SK-N-SH (cell line): Measurements from ENCODE around the gene ZNF335. TPM values are rescaled to one million over a fixed set of nuclear protein-coding genes. Genes with fewer than 3 reads are reported as not detected.

Source experiments
- CTCF ChIA-PET: fragments of 300-600, 350-600 bp; formaldehyde crosslinking; extraction: SDS; loops from one replicate; lab custom pipeline; 2021; lab: Yijun Ruan, JAX
- POLR2A ChIA-PET: fragments of 350-600 bp; sonication (Branson Sonifier 250); formaldehyde crosslinking; extraction: SDS; loops from one replicate; lab custom pipeline; 2020; ENCODE audit warnings: antibody characterized with exemption, inconsistent platforms; lab: Yijun Ruan, JAX
- DNase-seq: peaks from one replicate; pipeline ENCODE4 v3.0.0; 2012
- H2AFZ ChIP-seq: fragments of 200-600 bp; sonication (generic); 2 replicates; pipeline ENCODE4 v1.8.1; 2016; ENCODE audit warnings: antibody characterized with exemption, mild to moderate bottlenecking, low read depth
- H3F3A ChIP-seq: fragments of 200-600 bp; sonication (generic); replicated peaks from 2 replicates; pipeline ENCODE3; 2016; ENCODE audit warnings: antibody characterized with exemption, mild to moderate bottlenecking; ENCODE audit not compliant: insufficient read depth
- H3K27ac ChIP-seq, 2 experiments: fragments of 200-500 bp in 1 of 2; fragments of 200-600 bp in 1 of 2; sonication (Bioruptor generic) in 1 of 2; sonication (generic), shearing (Covaris generic) in 1 of 2; 2 replicates each; pipeline versions ENCODE4 v1.5.1 to v1.6.1; 2014 to 2016; ENCODE audit warnings: low read depth in 2 of 2, inconsistent platforms in 1 of 2, low read length in 1 of 2, mild to moderate bottlenecking in 1 of 2, mixed read lengths in 1 of 2
- H3K27me3 ChIP-seq: fragments of 200-600 bp; sonication (generic), shearing (Covaris generic); 2 replicates; pipeline ENCODE4 v1.6.1; 2016; ENCODE audit warnings: mixed run types; ENCODE audit not compliant: insufficient read depth
- H3K36me3 ChIP-seq, 2 experiments: fragments of 200-500 bp in 1 of 2; fragments of 200-600 bp in 1 of 2; sonication (Bioruptor generic) in 1 of 2; sonication (generic) in 1 of 2; replicated peaks in 1 of 2; 2 replicates each; pipeline versions ENCODE3 to v1.5.1; 2014 to 2016; ENCODE audit warnings: low read length in 1 of 2, mild to moderate bottlenecking in 1 of 2; ENCODE audit not compliant: insufficient read depth in 2 of 2, control insufficient read depth in 1 of 2
- H3K4me1 ChIP-seq, 2 experiments: fragments of 200-500 bp in 1 of 2; fragments of 200-600 bp in 1 of 2; sonication (Bioruptor generic) in 1 of 2; sonication (generic), shearing (Covaris generic) in 1 of 2; 2 replicates each; pipeline versions ENCODE4 v1.5.1 to v1.6.1; 2014 to 2016; ENCODE audit warnings: low read depth in 1 of 2, low read length in 1 of 2, mixed run types in 1 of 2; ENCODE audit not compliant: insufficient read depth in 2 of 2, control insufficient read depth in 1 of 2
- H3K4me2 ChIP-seq: fragments of 200-600 bp; sonication (generic), shearing (Covaris generic); 2 replicates; pipeline ENCODE4 v1.6.1; 2017; ENCODE audit warnings: mixed run types
- H3K4me3 ChIP-seq, 2 experiments: fragments of 200-500 bp in 1 of 2; fragments of 200-600 bp in 1 of 2; sonication (Bioruptor generic) in 1 of 2; sonication (generic), shearing (Covaris generic) in 1 of 2; 2 replicates each; pipeline versions ENCODE4 v1.5.1 to v1.8.1; 2014 to 2016; ENCODE audit warnings: low read depth in 2 of 2, inconsistent platforms in 1 of 2, low read length in 1 of 2, mild to moderate bottlenecking in 1 of 2, mixed read lengths in 1 of 2, moderate library complexity in 1 of 2
- H3K79me2 ChIP-seq: fragments of 200-600 bp; sonication (generic); 2 replicates; pipeline ENCODE4 v1.8.1; 2017; ENCODE audit warnings: mild to moderate bottlenecking; ENCODE audit not compliant: insufficient read depth
- H3K9ac ChIP-seq: fragments of 200-600 bp; sonication (generic); 2 replicates; pipeline ENCODE4 v1.6.1; 2017; ENCODE audit warnings: mixed run types
- H3K9me2 ChIP-seq: fragments of 200-600 bp; sonication (generic); 2 replicates; pipeline ENCODE4 v1.6.1; 2017; ENCODE audit warnings: mixed run types
- H3K9me3 ChIP-seq: fragments of 200-600 bp; sonication (generic); 2 replicates; pipeline ENCODE4 v1.6.1; 2017; ENCODE audit warnings: mixed run types, mild to moderate bottlenecking, moderate library complexity
- H4K20me1 ChIP-seq: fragments of 200-600 bp; sonication (generic); 2 replicates; pipeline ENCODE4 v1.6.1; 2017; ENCODE audit warnings: mild to moderate bottlenecking, mixed run types; ENCODE audit not compliant: insufficient read depth
- FOXJ3 ChIP-seq: sonication (generic); formaldehyde crosslinking; IDR thresholded peaks from 2 replicates; pipeline ENCODE4 v1.5.1; 2020; ENCODE audit warnings: mild to moderate bottlenecking, missing genetic modification reagents
- GABPA ChIP-seq: IDR thresholded peaks from 2 replicates; pipeline ENCODE4 v1.4.0; 2012; ENCODE audit warnings: low read depth, mild to moderate bottlenecking
- MXI1 ChIP-seq: IDR thresholded peaks from 2 replicates; pipeline ENCODE4 v1.6.1; 2012; ENCODE audit warnings: mild to moderate bottlenecking, low read depth, low read length, improper control_type of control experiment
- PBX3 ChIP-seq: IDR thresholded peaks from 2 replicates; pipeline ENCODE4; 2012
- RAD21 ChIP-seq: IDR thresholded peaks from 2 replicates; pipeline ENCODE4 v1.6.1; 2012; ENCODE audit warnings: mild to moderate bottlenecking, low read length
- REST ChIP-seq: IDR thresholded peaks from 2 replicates; pipeline ENCODE4 v1.6.1; 2012; ENCODE audit warnings: mild to moderate bottlenecking, low read depth, low read length, moderate library complexity
- TAF1 ChIP-seq: IDR thresholded peaks from 2 replicates; pipeline ENCODE4 v1.6.1; 2012; ENCODE audit warnings: low read depth, mild to moderate bottlenecking, low read length, moderate library complexity, borderline replicate concordance
- USF2 ChIP-seq: fragments of 150-350 bp; IDR thresholded peaks from 2 replicates; pipeline ENCODE4 v1.6.1; 2017; ENCODE audit warnings: antibody characterized with exemption, low read length, low read depth, borderline replicate concordance
- WGBS: methylation state at CpG from one replicate; pipeline ENCODE4 v1.1.6; 2017; ENCODE audit warnings: low lambda C conversion rate; 5-methylcytosine and 5-hydroxymethylcytosine counted together
- polyA plus RNA-seq, 3 experiments: library from polyadenylated mRNA; depleted of rRNA; stranded (reverse); fragments of >200 nt; gene quantifications; 2 replicates each; pipeline ENCODE4 v1.2.3, GENCODE V29; 2012

ZNF335 gene
- polyA plus RNA-seq, 1 of the 3 experiments (the other 2 are of a cell fraction) = 11.7 TPM

- Histone ChIP-seq H4K20me1 (no peaks in the 10 kb centered on the region), H3K36me3 (no peaks in the 10 kb centered on the region), H3K27ac (no peak overlapping the region), H3K27me3 (no peaks in the 10 kb centered on the region; the same call in 1 of the 2 replicates), H3K9me2 (no peaks in the 10 kb centered on the region), H3K4me1 (no peaks in the 10 kb centered on the region; a peak in 1 of 4 replicates), H3K9ac (no peak overlapping the region), H2AFZ (no peak overlapping the region), H3F3A (no peaks in the 10 kb centered on the region), H3K9me3 (no peaks in the 10 kb centered on the region), H3K4me3 (no peak overlapping the region), H3K79me2 (no peaks in the 10 kb centered on the region), H3K4me2 (no peak overlapping the region)
- ChIA-PET CTCF (interaction anchor here (1.1 to 4.1 kb wide), 7 partner anchors 10 to 453 kb away, joined by 3 to 60 read pairs (median 6); partner anchors contain the start of gene ZNF335), POLR2A (no interaction called here)
- 72% methylated on average over 7 of the region's 7 CpGs for WGBS
- DNase-seq = no peak
- TF ChIP-seq FOXJ3 (CRISPR knock-in tag) (no peak), GABPA (no peak), USF2 (no peak), RAD21 (0 out of 2 replicates have a peak, but pooled peaks have one; percentile 9), REST (no peak), MXI1 (no peak), PBX3 (no peak), TAF1 (no peak)
These were observed 13.6 kb upstream of the ZNF335 start for GRCh38 chr20:45985573-45985972.

- H3K27me3 ChIP-seq = no peaks in the 10 kb centered on the region
- H3K4me3 ChIP-seq = no peak overlapping the region
- H3K4me1 ChIP-seq = no peaks in the 10 kb centered on the region; a peak in 1 of 4 replicates
- no peaks in the 10 kb centered on the region for H4K20me1 ChIP-seq
- H3F3A ChIP-seq = no peaks in the 10 kb centered on the region
- 64% methylated on average over 7 of the region's 7 CpGs for WGBS
- no peak for DNase-seq
- CTCF ChIA-PET = interaction anchor here (0.6 to 2.1 kb wide), 4 partner anchors 14 to 997 kb away, joined by 3 to 8 read pairs (median 4); no protein-coding TSS in a partner anchor
- no peak overlapping the region for H2AFZ ChIP-seq
- POLR2A ChIA-PET = interaction anchor here (0.8 kb wide), 1 partner anchor 12 kb away, joined by 4 read pairs; the partner anchor contains the start of gene ZNF335
- no peaks in the 10 kb centered on the region for H3K36me3 ChIP-seq
- H3K9me3 ChIP-seq = no peaks in the 10 kb centered on the region
- H3K79me2 ChIP-seq = no peaks in the 10 kb centered on the region
- no peak overlapping the region for H3K9ac ChIP-seq
- H3K27ac ChIP-seq = no peak overlapping the region
- H3K4me2 ChIP-seq = no peak overlapping the region
- no peak for TF ChIP-seq MXI1
- no peaks in the 10 kb centered on the region for H3K9me2 ChIP-seq
These were observed 11.3 kb upstream of the ZNF335 start for GRCh38 chr20:45983279-45983743.
